GM21381 (cell line): ENCODE results near the gene OTOR.

Experiments used
- ATAC-seq: cut with Tn5 transposase; IDR thresholded peaks from one replicate; pipeline ENCODE4 v1.9.1; 2021; ENCODE audit warnings: mild to moderate bottlenecking, moderate library complexity; ENCODE audit not compliant: unreplicated experiment

OTOR gene

DNA sequence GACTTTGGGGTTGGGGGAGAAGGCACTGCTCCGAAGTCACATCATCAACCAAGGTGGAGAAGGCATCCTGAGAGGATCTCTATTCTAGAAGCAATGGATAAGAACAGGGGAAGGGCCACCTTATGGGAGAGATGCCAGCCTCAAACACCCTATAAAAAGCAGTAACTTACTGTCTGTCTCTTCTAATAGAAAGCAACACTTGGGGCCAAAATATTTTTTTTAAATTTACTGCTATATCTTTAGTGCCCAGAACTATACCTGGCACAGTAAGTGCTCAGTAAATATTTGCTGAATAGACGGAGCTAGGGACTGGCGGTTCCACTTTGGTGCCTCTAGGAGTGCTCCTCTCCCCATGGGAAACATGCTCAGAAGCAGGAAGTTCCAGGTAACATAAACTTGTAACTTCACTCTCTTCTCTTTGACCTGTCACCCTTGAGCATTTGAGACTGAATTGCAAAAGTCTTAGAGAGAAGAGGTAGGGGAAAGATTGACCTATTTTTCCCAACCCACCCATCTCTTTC, 807 bp upstream of the OTOR start:
- no peak for ATAC-seq

GRCh38 chr20:16749573-16749972, 1.4 kb downstream of the OTOR start:
- no peak for ATAC-seq

GRCh38 chr20:16752082-16752481, 3.9 kb downstream of the OTOR start:
- ATAC-seq: no peak

DNA sequence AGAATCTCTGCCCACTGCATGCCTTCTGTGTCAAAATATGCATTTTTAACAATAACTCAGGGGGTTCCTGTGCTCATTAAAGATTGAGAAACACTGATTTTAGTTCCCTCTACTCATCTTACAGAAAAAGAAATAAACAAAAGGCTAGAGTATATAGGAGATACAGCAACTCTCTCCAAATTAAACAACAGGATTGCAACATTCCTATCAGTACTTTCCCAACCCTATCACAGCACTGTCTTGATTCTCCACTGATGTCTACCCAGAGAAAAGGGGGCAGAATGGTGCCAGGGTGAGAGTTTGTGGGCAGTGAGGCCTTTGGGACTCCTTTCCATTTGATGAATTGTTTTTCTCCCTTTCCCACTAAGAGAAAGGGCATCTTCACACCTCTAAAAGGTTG, 4.7 kb downstream of the OTOR start:
- no peak for ATAC-seq

DNA sequence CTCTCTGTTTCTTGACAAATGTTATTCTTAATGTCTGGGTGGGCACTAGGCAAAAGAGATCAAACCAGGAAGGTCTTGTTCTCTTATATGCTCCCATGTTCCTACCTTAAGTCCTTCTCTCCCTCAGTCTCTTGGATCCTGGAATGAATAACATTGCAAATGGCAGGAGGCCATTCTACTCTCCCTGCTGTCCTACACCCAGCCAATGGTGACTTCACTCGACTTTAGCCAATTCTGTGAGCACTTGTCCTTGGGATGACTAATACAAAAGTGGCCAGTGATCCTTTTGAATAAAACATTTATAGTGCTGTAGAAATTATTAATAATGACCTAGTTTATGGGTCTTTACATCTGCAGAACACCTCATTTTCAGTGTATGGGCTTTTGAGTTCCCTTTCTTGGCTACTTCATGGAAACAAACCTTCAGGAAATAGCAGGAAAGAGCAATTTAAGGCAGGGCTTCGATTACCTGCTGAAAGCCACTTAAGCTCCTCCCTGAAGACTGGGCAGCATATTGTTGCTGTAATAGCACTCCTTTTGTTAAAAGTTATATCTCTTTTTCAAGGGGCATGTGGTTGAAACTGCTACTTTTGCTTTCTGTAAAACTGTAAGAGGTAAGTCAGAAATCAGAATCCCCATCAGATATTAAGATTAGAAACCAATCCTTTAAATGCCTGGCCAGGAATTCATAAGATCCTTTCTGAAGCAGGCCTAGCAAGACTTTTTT, 10.5 kb downstream of the OTOR start:
- ATAC-seq: no peak

DNA sequence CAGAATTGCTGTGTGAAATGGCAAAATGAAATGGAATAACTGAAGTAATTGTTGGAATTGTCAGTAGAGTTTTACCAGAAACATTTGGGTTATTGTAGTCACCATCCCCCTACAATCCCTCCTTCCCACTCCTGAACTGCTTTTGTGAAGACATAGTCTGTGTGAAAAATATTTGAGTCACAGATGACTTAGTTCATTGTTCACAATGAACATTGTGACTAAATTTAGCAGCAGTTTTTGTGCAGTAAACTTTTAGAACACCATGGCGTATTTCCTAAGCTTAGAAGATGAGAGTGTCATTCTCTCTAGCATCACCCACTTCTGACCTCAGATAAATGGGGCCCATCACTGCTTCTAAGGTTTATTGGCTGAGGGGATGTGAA, 11.0 kb downstream of the OTOR start:
- ATAC-seq: no peak

- ATAC-seq: no peak
Observed at GRCh38 chr20:16760431-16761304, 12.5 kb downstream of the OTOR start.

DNA sequence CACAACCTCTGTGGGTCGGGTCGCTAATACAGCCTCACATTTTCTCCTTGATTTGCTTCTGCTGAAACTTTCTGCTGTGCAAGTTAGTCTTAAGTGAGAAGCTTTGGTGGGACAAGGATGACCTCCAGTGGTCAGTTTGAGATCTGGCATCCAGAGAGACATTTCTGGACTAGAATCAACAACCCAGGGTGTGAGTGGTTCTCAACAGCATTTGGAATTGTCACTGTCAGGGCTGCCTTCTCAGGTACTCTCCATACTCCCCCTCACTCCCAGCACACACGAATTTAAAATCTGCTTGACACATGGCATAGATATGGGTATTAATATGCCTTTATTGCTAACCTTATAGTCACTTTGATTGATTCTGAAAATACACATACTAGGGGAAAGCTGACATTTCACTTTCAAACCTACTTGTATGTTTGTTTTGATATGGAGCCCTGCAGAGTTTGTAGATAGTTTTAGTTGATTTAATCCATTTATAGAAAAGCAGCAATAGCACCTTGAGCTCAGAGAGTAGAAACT, 13.2 kb downstream of the OTOR start:
- peak; percentile 65 for ATAC-seq

- ATAC-seq: no peak
Observed at GRCh38 chr20:16764560-16764959, 16.4 kb downstream of the OTOR start.

DNA sequence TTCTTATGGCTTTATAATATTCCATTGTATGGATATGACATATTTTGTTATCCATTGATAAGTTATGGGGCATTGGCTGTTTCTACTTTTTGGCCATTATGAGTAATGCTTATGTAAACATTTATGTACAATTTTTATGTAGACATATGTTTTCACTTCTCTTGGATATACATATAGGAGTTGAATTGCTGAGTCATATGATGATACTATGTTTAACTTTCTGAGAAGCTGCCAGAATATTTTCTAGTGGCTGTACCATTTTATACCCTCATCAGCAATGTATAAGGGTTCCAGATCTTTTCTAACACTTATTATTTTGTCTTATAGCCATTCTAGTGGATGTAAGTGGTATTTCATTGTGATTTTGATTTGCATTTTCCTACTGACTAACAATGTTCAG, 23.1 kb downstream of the OTOR start:
- ATAC-seq: no peak

GRCh38 chr20:16775961-16776360, 27.8 kb downstream of the OTOR start:
- no peak for ATAC-seq

- no peak for ATAC-seq
Observed at GRCh38 chr20:16777126-16777525, 29.0 kb downstream of the OTOR start.

GRCh38 chr20:16778159-16778558, 30.0 kb downstream of the OTOR start:
- ATAC-seq: no peak

DNA sequence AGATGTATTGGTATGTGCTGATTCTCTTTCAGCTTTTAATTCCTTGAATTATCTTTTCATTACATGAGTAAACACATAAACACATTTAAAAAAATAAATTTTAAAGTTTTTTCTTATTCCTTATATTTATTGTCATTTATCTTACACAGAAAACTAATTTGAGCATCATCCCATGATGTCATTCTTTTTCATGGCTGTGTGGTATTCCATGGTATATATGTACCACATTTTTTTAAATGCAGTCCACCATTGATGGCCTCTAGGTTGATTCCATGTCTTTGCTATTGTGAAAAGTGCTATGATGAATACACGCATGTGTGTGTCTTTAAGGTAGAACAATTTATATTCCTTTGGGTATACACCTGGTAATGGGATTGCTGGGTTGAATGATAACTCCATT, 33.3 kb downstream of the OTOR start:
- ATAC-seq: no peak

DNA sequence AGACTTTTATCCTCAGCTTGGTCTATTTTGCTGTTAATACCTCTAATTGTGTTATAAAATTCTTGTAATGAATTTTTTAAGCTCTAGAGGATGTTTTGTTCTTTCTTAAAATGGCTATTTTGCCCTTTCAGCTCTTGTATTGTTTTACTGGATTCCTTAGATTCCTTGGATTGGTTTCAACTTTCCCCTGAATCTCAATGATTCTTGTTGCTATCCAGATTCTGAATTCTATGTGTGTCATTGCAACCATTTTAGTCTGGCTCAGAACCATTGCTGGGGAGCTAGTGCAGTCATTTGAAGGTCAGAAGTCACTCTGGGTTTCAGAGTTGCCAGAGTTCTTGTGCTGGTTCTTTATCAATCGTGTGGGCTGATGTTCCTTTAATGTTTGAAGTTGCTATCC, 37.1 kb downstream of the OTOR start:
- ATAC-seq: no peak
